HPDE6-E6E7 (cell line): ENCODE measurements around the gene KRT3.

Experiments
- DNase-seq: peaks from one replicate; pipeline ENCODE4 v3.0.0; 2011; ENCODE audit warnings: missing footprints; ENCODE audit errors: extremely low spot score

KRT3 gene

DNA sequence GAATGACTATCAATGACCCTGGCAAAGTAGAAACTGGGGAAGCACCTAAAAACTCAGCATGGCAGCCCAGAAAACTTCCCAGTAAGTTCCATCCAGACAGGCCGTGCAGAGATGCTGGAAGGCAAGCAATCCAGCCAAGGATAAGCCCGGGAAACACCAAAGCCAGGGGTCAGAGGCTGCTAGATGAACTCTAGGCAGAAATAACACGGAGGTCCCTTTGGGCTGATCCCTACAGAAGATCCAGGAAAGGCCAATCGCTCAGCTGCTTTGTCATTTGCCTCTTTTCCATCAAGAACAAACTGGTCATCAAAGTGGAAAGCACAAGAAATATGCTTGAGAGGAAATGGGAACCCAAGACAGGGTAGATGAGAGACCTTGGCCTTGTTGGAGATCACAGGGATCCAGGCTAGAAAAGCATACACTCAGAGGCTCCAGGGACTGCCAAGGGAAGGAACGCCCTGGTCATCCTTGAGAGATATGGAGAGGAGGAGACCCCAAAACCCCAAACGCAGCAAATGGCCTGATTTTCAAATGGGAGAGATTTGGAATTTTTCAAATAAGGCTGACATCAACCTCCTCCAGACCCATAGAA is 31.7 kb upstream of the KRT3 start:
- no peak for DNase-seq

DNA sequence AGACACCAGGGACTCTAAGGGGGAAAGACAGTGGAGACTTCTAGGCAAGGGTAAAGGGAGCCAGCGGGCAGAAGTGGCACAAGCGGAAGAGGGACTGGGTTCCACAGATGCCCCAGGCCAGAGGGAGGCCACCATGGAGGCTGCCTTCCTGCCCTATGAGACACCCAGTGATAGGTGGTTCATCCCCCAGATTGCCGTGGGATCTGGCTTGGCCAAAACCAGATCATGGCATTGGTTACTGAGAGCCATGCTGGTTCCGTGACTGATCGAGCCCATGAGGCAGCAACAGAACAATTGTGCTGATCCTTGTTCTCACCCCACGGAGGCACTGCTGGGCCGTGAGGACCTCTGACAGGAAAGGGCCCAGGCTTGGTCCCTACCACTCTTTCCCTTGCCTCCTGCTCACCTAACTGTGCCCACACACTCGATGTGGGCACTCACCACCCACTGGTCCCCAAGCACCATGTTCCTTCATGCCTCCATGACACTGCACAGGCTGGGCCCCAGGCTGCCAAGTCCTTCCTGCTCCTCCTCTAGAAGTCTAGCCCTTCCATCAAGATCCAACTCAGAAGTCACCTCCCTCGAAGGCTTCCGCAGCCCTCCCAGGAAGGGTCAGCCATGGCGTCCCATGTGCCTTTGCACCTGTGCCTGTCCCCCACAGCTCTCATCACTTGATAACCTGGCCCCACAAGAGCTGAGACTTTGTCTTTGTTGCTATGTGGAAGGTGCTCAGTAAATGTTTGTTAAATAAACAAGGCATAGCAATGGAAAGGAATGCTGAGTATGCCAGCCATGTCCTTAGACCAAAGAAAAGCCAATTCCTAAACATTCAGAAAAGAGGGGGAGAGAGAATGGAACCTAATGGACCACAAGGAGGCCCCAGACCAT is 30.9 kb upstream of the KRT3 start:
- DNase-seq: no peak

DNA sequence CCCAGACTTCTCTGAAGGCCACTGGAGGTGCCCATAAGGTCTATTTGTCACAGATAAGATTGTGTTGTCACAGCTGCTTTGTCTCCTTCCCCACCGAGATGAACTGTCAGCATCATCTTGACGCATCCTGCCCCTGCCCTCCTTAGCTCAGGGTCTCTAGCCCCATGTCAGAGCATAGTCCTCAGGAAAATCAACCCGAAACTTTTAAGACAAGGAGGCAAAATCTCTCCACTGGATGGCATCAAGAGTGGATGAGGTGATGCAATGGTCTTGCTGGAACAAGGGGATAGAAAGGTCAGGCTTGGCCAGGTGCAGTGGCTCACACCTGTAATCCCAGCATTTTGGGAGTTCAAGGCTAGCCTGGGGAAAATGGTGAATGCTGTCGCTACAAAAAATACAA is 30.0 kb upstream of the KRT3 start:
- no peak for DNase-seq

DNA sequence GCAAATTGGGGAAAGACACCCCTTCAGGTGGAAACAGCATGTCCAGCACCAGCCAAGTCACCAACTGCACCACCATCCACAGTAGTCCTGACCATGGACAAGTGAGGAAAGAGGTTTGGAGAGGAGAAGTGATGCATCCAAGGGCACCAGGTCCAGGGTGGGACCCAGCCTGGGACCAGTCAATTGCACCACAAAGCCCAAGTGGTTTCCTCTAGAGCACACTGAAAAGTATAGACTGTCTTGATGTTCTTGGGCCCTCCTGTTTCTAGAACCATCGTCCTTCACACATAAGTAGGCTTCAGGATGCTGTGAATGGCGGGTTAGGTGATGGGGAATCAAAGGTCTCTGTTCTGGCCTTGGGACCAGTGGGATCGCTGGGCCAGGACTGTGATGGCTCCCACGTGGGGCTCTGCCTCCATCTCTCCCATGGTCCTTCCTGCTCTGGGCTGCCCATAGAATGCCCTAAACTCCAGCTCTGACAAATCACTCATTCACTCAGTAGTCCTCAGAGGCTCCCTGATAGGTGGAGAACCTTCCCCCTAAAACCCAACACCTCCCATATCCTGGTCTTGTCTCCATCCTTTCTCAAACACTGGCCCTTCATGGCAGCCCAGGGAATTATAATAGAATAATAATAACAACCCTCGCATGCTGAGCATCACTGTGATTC is 29.0 kb upstream of the KRT3 start:
- no peak for DNase-seq

DNA sequence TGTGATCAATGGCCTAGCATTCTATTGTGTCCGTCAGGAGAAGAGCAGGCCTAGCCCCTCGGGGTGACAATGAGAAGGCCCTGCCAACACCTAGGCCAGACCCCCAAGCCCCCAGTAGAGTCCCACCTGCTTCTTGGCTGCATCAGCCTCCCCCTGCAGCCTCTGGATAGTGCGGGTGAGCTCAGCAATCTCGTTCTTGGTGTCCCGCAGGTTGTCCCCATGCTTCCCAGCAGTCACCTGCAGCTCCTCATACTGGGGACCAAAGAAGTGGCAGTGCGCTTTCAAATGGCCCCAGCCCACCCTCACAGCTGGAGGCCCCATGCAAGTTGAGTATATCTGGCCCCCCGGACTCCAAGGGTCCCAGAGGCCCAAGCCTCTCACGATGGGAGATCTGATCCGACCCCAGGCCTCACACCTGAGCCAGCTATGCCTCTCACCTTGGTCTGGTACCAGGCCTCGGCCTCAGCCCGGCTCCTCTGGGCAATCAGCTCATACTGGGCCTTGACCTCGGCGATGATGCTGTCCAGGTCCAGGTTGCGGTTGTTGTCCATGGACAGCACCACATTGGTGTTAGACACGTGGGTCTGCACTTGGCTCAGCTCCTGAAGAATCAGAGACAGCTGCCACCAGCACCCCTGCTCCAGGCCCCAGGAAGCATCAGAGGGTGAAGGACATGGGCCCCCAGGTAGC is 28.0 kb upstream of the KRT3 start:
- no peak for DNase-seq

DNA sequence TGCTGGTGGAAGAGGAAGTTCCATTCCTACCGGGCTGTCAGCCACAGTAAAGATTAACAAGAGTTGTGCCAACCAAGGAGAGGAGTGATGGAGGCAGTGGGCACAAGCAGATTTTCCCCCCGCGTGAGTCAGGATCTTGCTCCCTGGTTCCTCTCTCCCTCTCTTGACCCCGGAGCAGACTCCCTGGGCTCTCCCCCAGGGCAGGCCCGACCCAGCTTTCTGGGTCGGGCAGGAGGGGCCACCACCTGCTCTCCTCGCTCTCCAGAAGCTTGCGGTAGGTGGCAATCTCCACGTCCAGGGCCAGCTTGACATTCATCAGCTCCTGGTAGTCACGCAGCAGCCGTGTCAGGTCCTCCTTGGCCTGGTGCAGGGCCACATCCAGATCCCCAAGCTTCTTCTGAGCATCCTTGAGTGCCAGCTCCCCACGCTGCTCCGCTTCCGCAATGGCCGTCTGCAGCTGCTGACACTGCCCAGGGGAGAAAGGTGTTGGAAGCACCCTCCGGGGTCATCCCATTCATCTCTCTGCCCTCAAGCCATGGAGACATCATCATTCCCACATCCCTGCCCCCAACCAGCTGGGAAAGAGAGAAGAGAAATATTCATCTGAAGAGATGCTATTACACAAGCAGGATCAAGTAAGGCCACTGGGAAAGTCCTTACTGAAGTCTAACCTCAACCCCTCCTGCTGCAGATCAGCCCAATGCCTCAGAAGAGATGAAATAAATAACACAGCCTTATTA is 27.0 kb upstream of the KRT3 start:
- DNase-seq: no peak

DNA sequence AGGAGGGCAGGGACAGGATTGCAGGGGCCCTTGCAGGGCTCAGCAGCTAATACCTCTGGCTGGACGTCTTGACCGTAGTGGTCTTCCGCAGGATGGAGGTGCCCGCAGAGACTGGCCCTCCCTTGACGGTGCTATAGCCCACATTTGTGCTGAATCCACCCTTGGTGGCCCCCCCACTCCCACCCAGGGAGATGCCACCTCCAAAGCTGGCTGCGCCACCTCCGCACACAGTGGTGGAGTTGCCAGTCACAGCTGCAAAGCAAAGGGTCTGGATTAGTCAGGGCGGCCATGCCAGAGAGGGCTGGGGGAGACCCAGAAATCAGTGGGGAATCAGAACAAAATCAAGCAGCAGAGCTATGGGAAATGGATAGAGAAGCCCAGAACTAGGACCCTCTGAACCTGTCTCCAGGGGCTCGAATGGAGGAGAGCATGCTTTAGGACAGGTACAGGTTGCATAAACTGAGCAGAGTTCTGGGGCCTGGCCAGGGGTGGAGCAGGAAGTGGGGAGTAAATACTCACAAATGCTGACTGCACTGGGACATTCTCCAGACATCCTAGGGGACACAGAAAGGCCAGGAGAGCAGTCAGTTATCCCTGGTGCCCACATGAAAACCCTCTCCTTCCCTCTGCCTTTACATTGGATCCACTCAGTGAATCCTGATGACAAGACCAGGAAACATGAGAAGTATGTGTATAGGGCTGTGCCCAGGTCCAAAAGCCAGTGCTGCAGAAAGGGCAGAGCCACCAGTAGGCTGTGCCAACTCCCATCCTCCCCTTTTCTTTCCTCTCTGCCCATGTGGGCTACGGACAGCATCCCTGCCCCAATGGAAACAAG is 26.1 kb upstream of the KRT3 start:
- no peak for DNase-seq

DNA sequence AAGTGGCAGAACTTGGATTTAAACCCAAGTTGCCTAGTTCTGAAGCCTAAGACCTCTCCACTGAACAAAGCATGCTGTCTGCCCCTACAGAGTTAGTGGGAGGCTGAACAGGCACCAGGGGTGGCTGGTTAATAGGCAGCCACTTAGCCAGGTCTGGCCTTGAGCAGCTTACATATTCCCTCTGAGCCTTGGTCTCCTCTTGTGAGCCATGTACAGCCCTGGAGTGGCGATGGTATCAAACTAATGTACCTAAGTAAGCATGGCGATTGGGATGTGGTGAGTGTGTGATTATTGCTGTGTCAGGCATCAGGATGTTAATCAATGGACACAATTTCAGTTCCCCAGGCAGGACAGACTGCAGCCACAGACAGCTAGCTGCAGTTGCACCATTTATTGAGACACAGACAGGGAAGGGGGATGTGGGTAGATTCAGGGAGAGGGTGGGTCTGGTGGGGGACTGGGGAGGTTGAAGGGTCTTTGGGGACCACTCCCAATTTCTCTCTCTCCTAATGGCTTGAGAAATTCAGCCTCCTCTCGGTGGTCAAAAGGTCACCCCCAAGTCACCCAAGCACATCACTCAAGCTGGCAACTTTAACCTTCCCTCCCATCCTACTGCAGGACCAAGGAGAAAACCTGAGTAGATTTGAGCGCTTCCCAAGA is 25.3 kb upstream of the KRT3 start:
- DNase-seq: no peak

DNA sequence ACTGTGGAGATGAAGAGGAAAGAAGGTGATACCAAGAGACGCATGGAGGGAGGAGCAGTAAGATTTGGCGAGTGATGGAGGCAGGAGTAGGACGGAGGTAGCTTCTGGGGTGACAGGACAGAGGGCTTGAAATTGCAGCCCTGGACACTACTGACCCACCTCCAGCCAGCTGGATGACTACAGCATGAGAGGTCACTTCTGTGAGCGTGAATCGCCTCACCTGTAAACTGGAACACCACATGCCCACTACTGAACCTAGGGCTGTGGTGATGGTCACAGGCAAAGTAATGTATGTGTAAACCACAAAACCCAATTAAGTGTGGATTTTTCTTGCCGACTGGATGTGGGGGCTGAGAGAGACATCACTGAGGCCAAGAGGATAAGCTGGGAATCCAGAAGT is 24.6 kb upstream of the KRT3 start:
- DNase-seq: no peak

DNA sequence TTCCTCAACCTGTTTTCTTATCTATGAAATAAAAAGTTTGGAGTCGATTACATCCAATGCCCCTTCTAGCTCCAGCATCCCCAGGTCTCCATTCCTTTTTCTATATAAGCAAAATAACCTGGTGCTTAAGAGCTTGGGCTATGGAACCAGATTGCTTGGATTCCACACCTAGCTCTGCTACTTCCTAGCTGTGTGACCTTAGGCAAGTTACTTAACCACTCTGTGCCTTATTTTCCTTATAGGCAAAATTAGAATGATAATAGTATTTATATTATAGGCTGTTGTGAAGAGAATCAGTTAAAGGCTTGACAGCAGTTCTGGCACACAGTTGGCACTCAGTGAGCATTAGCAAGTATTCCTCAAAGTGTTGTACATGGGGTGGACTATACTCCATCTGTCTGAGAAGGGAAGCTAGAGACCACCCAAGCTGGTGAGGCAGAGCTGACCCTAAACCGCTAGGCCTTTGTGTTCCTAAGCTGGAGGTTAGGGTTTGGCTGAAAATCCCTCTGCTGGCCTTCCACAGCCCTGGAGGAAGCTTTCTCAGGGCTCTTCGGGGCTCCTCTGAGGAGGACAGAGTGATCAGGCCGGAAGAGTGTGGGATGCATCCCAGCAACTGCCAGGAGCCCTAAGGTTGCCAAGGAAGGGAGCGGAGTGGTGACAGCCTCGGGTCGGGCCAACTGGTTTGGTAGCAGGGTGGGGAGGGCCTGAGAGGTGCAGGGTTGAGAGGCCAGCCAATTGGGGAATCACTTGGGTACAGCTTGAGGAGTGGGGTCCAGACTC is 24.0 kb upstream of the KRT3 start:
- DNase-seq: no peak

DNA sequence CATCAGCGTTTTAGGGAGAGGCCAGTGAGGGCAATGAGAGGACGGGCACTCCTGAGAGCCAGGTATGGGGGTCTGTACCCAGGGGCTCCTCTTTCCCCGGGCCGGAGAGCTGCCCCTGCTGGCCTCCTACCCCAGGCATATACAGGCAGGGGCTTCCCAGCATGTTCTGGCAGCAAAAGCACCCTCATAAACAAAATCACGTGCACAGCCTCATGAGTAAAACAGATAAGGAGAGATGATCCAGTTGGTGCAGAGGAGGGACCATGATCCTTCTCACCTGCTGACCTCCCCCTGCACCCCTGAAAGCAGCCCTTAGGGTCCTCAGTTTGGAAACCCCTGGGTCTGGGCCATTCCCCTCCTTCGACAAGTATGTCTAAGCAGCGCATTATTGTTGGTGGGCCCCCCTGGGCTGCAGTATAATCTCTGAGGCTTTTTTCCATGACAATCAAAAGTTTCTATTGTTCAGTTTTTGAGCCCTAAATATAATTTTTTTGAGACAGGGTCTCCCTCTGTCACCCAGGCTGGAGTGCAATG is 23.0 kb upstream of the KRT3 start:
- no peak for DNase-seq

DNA sequence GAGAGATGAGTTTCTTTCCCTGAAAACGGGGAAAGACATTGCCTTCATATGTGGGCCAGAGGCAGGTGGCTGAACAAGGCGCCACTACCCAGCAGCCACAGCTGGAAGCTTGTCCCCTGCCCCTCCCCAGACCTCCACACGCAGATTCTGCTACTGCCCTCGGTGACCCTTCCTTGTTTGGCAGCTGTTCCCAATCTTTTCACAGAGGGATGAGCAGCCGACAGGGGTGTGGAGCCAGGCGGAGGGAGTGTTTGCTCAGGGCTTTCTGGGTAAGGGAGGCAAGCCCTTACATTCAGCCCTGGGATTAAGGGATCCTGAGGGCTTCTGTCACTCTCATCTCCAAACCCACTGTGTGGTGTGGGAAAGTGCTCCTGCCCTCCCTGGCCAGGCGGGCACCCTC is 22.5 kb upstream of the KRT3 start:
- no peak for DNase-seq

DNA sequence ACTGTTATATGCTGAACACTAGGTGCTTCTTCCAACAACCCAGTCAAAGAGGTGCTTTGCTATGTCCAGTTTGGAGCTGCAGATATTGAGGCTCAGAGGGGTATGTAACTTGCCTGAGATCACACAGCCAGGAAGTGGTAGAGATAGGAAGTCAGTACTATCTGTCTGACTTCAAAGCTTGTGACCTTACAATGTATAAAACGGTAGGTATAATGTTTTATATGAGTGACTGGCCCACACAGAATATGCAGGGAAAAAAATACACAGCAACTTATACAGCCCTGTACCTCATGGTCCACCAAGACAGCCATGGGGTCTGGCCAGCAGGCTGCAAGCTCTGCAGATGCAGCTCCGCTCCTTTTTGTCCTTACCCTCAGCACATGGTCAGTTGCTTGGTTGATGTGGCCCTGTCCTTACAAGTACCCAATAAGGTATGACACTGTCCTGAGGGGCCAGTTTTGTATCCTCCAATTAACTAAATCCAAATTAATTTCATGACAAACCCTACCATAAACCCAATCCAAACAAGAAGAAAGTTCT is 21.9 kb upstream of the KRT3 start:
- no peak for DNase-seq

DNA sequence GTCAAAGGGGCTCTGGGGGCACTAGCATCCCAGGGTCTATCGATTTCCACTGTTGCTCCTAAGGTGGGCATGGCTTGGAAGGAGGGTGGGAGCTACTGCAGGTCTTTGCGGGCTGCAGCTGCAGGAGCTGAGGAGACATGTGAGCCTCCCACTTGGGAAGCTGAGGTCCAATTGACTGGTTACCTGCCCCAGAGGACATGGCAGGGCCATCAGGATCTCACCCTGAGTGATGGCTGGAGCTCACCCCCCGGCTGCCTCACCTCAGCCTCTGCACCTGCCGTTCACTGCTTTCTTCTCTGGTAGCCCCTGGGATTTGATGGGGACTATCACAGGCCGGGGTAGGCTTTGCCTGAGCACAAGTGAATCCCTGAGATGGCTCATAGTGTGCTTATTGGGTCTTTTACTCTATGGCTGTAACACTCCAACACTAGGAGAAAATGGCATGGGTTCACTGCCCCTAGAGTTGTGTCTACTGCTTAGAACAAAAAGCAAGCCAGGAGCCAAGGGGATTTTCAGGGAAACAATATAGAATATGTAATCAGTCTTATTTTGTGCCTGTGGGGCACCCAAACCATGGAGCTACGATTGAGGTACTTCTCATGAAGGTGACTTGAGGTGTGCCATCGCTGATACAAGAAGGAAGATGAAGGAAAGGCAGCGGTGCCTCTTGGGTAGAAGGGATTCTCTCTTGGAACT is 21.2 kb upstream of the KRT3 start:
- DNase-seq: no peak

DNA sequence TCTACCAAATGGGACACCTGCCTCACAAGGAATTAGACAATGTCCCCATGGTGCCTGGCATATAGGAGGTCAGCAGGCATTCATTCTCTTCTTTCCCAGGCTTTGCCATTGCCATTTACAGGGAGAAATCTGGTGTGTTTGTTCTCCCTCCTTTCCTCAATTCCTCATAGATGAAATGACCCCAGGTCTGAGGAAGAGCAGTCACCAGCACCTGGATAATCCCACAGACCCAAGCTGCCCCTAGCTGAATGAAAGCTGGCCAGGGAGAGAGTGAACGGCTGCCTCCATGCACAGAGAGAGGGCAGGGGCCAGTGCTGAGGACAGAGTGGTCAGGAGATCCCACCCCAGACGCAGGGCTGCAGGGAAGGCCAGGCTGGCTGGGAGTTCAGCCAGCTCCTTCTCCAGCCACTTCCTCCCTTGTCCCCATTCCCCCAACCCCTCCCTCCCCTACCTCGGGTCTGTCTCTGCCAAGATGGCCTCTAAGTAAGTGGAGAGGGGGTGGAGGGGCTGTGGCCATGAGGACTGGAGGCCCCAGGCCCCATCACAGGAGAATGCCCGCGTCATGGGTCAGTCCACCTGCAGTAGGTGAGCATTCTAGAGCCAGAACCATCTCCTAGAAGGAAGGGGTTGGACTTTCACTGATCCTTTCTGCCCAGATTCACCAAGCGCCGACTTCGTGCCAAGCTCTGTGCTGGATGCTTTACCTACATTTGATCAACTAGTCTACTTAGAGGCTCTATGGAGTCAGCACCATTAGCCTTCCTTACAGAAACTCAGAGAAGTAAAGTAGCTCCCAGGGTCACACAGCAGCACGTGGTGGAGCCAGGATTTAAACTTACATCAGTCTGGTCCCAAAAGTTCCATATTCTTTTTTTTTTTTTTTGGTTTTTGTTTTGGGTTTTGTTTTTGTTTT is 20.0 kb upstream of the KRT3 start:
- DNase-seq: no peak

DNA sequence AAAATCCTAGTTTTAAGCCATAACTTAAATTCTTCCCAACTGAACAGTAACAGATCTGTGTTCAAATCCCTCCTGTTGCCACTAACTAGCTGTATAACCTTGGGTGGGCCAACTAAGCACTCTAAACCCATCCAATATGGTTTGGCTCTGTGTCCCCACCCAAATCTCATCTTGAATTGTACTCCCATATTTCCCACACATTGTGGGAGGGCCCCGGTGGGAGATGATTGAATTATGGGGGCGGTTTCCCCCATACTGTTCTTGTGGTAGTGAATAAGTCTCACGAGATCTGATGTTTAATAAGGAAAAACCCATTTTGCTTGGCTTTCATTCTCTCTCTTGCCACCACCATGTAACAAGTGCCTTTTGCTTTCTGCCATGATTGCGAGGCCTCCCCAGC is 19.2 kb upstream of the KRT3 start:
- DNase-seq: no peak

DNA sequence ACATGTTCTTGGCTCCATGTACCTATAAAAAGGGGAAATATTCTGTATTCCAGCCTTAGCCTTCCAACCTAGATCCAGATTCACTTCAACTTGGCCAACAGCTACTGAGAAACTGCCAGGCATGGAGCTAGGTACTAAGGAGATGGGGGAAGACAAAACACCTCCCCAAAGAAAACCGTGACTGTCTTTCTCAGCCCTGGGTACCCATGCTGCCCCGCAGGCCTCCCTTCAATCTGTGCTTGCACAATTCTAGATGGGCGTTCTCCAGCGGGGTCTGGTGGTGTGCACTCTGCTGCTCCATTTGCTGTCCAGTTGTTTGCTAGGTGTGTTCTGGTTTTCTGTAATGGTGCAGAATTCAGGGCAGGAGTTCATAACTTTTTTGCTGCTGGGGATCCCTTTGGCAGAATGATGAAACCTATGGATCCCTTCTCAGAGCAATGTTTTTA is 18.8 kb upstream of the KRT3 start:
- DNase-seq: no peak
